H1 (cell line): ENCODE data around the gene DGCR6L. TPM values are rescaled to one million over a fixed set of nuclear protein-coding genes. Genes with fewer than 3 reads are reported as not detected.

ENCODE experiments used
- CTCF ChIA-PET: fragments of 300-600 bp; sonication (Branson Sonifier 250); formaldehyde crosslinking; loops from one replicate; lab custom pipeline; 2021; ENCODE audit not compliant: partially characterized antibody; lab: Charles Lee
- POLR2A ChIA-PET: fragments of 300-600 bp; sonication (Branson Sonifier 250); formaldehyde crosslinking; loops from one replicate; lab custom pipeline; 2021; ENCODE audit warnings: inconsistent platforms; ENCODE audit not compliant: partially characterized antibody; lab: Charles Lee
- DNase-seq, 2 experiments: peaks; one replicate each; pipeline versions ENCODE4 v3.0.0 to v3.0.0-alpha.2; 2010 to 2022; ENCODE audit warnings: low spot score in 2 of 2, low read depth in 1 of 2, mixed read lengths in 1 of 2
- FAIRE-seq: peaks from 2 replicates; lab custom pipeline; 2011; peaks lifted over from hg19 to GRCh38; lab: Jason Lieb, UNC
- H2AFZ ChIP-seq: 2 replicates; pipeline ENCODE4 v1.8.1; 2012; ENCODE audit warnings: low read length, inconsistent platforms
- H2AK5ac ChIP-seq: 2 replicates; pipeline ENCODE4 v1.6.1; 2013; ENCODE audit warnings: low read depth, low read length
- H2BK120ac ChIP-seq: replicated peaks from 2 replicates; pipeline ENCODE3; 2013; ENCODE audit warnings: low read depth, low read length, inconsistent platforms
- H2BK12ac ChIP-seq: 2 replicates; pipeline ENCODE4 v1.6.1; 2013; ENCODE audit warnings: low read depth, low read length
- H2BK15ac ChIP-seq: 2 replicates; pipeline ENCODE4 v1.6.1; 2013; ENCODE audit warnings: low read length
- H2BK20ac ChIP-seq: 2 replicates; pipeline ENCODE4 v1.6.1; 2013; ENCODE audit warnings: low read length
- H2BK5ac ChIP-seq: 2 replicates; pipeline ENCODE4 v1.6.1; 2013; ENCODE audit warnings: low read depth, low read length
- H3K14ac ChIP-seq: 2 replicates; pipeline ENCODE4 v1.6.1; 2013; ENCODE audit warnings: inconsistent platforms; ENCODE audit not compliant: insufficient read length
- H3K18ac ChIP-seq: 2 replicates; pipeline ENCODE4 v1.6.1; 2013; ENCODE audit warnings: low read length; ENCODE audit errors: extremely low read depth
- H3K23ac ChIP-seq: 2 replicates; pipeline ENCODE4 v1.6.1; 2013; ENCODE audit warnings: inconsistent platforms; ENCODE audit not compliant: insufficient read length
- H3K23me2 ChIP-seq: 2 replicates; pipeline ENCODE4 v1.6.1; 2013; ENCODE audit warnings: low read depth, low read length
- H3K27ac ChIP-seq: 2 replicates; pipeline ENCODE4 v1.6.1; 2011; ENCODE audit warnings: low read depth, low read length, inconsistent platforms
- H3K27me3 ChIP-seq, 4 experiments: replicated peaks in 1 of 4; 1 replicate in 1 of 4; 2 replicates in 3 of 4; pipeline versions ENCODE4 v1.6.1 to v1.8.1; 2011 to 2013; ENCODE audit warnings: low read length in 3 of 4, mild to moderate bottlenecking in 3 of 4, inconsistent platforms in 2 of 4, mixed read lengths in 2 of 4, moderate library complexity in 1 of 4; ENCODE audit not compliant: control insufficient read depth in 3 of 4, insufficient read depth in 3 of 4; ENCODE audit errors: extremely low read depth in 1 of 4
- H3K36me3 ChIP-seq, 4 experiments: 2 replicates each; pipeline versions ENCODE4 v1.6.1 to v1.8.1; 2011 to 2013; ENCODE audit warnings: mild to moderate bottlenecking in 4 of 4, low read length in 3 of 4, moderate library complexity in 2 of 4, control low read depth in 1 of 4, inconsistent platforms in 1 of 4; ENCODE audit not compliant: insufficient read depth in 4 of 4, control insufficient read depth in 2 of 4
- H3K4ac ChIP-seq: replicated peaks from 2 replicates; pipeline ENCODE3; 2013; ENCODE audit warnings: low read length, low read depth, mixed read lengths, inconsistent platforms; ENCODE audit not compliant: insufficient read length
- H3K4me1 ChIP-seq, 4 experiments: replicated peaks in 1 of 4; 1 replicate in 1 of 4; 2 replicates in 3 of 4; pipeline versions ENCODE4 v1.6.1 to v1.8.1; 2011 to 2013; ENCODE audit warnings: low read length in 3 of 4, inconsistent platforms in 2 of 4, mixed read lengths in 1 of 4; ENCODE audit not compliant: insufficient read depth in 4 of 4, control insufficient read depth in 3 of 4
- H3K4me2 ChIP-seq, 2 experiments: 2 replicates each; pipeline versions ENCODE4 v1.6.1 to v1.8.1; 2011 to 2013; ENCODE audit warnings: low read depth in 2 of 2, low read length in 2 of 2, control low read depth in 1 of 2, inconsistent platforms in 1 of 2, mild to moderate bottlenecking in 1 of 2; ENCODE audit not compliant: insufficient read depth in 1 of 2
- H3K4me3 ChIP-seq, 4 experiments: fragments of 200-600, 300-600 bp in 1 of 4; sonication (generic), shearing (Covaris generic), sonication (Bioruptor Twin) in 1 of 4; 2 replicates each; pipeline versions ENCODE4 v1.5.1 to v1.8.1; 2011 to 2016; ENCODE audit warnings: low read length in 4 of 4, low read depth in 3 of 4, control low read depth in 2 of 4, inconsistent platforms in 2 of 4, mild to moderate bottlenecking in 2 of 4, mixed read lengths in 1 of 4, moderate library complexity in 1 of 4; ENCODE audit not compliant: insufficient read depth in 2 of 4; ENCODE audit errors: extremely low read depth in 1 of 4
- H3K56ac ChIP-seq: replicated peaks from 2 replicates; pipeline ENCODE3; 2013; ENCODE audit warnings: low read depth, mild to moderate bottlenecking, mixed read lengths, low read length, inconsistent platforms; ENCODE audit not compliant: insufficient read length
- H3K79me1 ChIP-seq: 2 replicates; pipeline ENCODE4 v1.6.1; 2013; ENCODE audit warnings: low read depth, low read length, control low read depth
- H3K79me2 ChIP-seq, 2 experiments: 2 replicates each; pipeline versions ENCODE4 v1.6.1 to v1.8.1; 2012 to 2013; ENCODE audit warnings: low read length in 2 of 2, mild to moderate bottlenecking in 2 of 2, inconsistent platforms in 1 of 2; ENCODE audit not compliant: insufficient read depth in 2 of 2, control insufficient read depth in 1 of 2
- H3K9ac ChIP-seq, 4 experiments: replicated peaks in 1 of 4; 1 replicate in 1 of 4; 2 replicates in 3 of 4; pipeline versions ENCODE4 v1.6.1 to v1.8.1; 2011 to 2013; ENCODE audit warnings: low read depth in 3 of 4, low read length in 3 of 4, control low read depth in 2 of 4, mild to moderate bottlenecking in 2 of 4, moderate library complexity in 2 of 4, inconsistent platforms in 1 of 4; ENCODE audit errors: extremely low read depth in 1 of 4
- H3K9me3 ChIP-seq, 2 experiments: 2 replicates each; pipeline versions ENCODE4 v1.6.1 to v1.8.1; 2012 to 2013; ENCODE audit warnings: mild to moderate bottlenecking in 2 of 2, moderate library complexity in 2 of 2, control low read depth in 1 of 2, inconsistent platforms in 1 of 2, low read depth in 1 of 2, low read length in 1 of 2, mixed read lengths in 1 of 2; ENCODE audit not compliant: insufficient read depth in 2 of 2
- H4K20me1 ChIP-seq, 2 experiments: replicated peaks in 1 of 2; 2 replicates each; pipeline versions ENCODE3 to v1.8.1; 2011 to 2013; ENCODE audit warnings: inconsistent platforms in 2 of 2, low read length in 2 of 2, mild to moderate bottlenecking in 1 of 2; ENCODE audit not compliant: insufficient read depth in 2 of 2, control insufficient read depth in 1 of 2
- H4K5ac ChIP-seq: 2 replicates; pipeline ENCODE4 v1.6.1; 2013; ENCODE audit warnings: low read length, low read depth, mixed read lengths, inconsistent platforms; ENCODE audit not compliant: insufficient read length
- H4K8ac ChIP-seq: 2 replicates; pipeline ENCODE4 v1.8.0; 2013; ENCODE audit warnings: mild to moderate bottlenecking, moderate library complexity, low read length, inconsistent platforms; ENCODE audit not compliant: insufficient read depth; ENCODE audit errors: extremely low read depth
- H4K91ac ChIP-seq: replicated peaks from 2 replicates; pipeline ENCODE3; 2013; ENCODE audit warnings: low read length, mixed read lengths, inconsistent platforms; ENCODE audit not compliant: insufficient read length
- CEBPB ChIP-seq: IDR thresholded peaks from 2 replicates; pipeline ENCODE4 v1.6.1; 2012; ENCODE audit warnings: low read depth, low read length
- EGR1 ChIP-seq: IDR thresholded peaks from 2 replicates; pipeline ENCODE4 v1.6.1; 2011; ENCODE audit warnings: low read depth, low read length, borderline replicate concordance
- FOSL1 ChIP-seq: IDR thresholded peaks from 2 replicates; pipeline ENCODE4 v1.6.1; 2011; ENCODE audit warnings: mild to moderate bottlenecking, low read depth, low read length, moderate library complexity; ENCODE audit not compliant: insufficient read depth
- PHF8 ChIP-seq: fragments of 200-600 bp; sonication (generic); conservative IDR thresholded peaks from 2 replicates; pipeline ENCODE4 v1.7.1; 2012; ENCODE audit warnings: low read depth, mild to moderate bottlenecking, inconsistent platforms, low read length, moderate library complexity
- POLR2AphosphoS5 ChIP-seq: IDR thresholded peaks from 2 replicates; pipeline ENCODE4 v1.6.1; 2011; ENCODE audit warnings: low read depth, low read length
- SIRT6 ChIP-seq: IDR thresholded peaks from one replicate; pipeline ENCODE4 v1.7.1; 2012; ENCODE audit warnings: low read length, inconsistent platforms
- SP1 ChIP-seq: IDR thresholded peaks from 2 replicates; pipeline ENCODE4 v1.6.1; 2011; ENCODE audit warnings: low read depth, low read length
- SP4 ChIP-seq: IDR thresholded peaks from 2 replicates; pipeline ENCODE4 v1.6.1; 2012; ENCODE audit warnings: low read length, inconsistent platforms
- SUZ12 ChIP-seq: fragments of 200-600 bp; sonication (generic); IDR thresholded peaks from 2 replicates; pipeline ENCODE4 v1.6.1; 2012; ENCODE audit warnings: mild to moderate bottlenecking, inconsistent platforms, low read length, moderate library complexity, mixed read lengths
- WGBS, 2 experiments: shearing (Covaris generic) in 1 of 2; methylation state at CpG; one replicate each; pipeline versions ENCODE4 v1.1.6 to v1.1.7; 2013 to 2015; ENCODE audit warnings: low lambda C conversion rate in 2 of 2, mixed read lengths in 2 of 2, inconsistent platforms in 1 of 2, low coverage in 1 of 2, missing lambda C conversion rate in 1 of 2; ENCODE audit not compliant: insufficient replicate concordance in 2 of 2, insufficient coverage in 1 of 2, insufficient read length in 1 of 2; ENCODE audit errors: extremely low coverage in 1 of 2, missing lambda C conversion rate in 1 of 2; 5-methylcytosine and 5-hydroxymethylcytosine counted together
- polyA plus RNA-seq, 7 experiments: library from polyadenylated mRNA; depleted of rRNA in 3 of 7; stranded (reverse) in 5 of 7; unstranded in 2 of 7; fragments of >200 nt in 5 of 7; fragments of 200-250 nt in 2 of 7; gene quantifications; 1 replicate in 5 of 7; 2 replicates in 1 of 7; 4 replicates in 1 of 7; pipeline versions ENCODE4 v1.2.1 to v1.2.3, GENCODE V29; 2011 to 2013; ENCODE audit warnings: missing spikeins in 2 of 7, mixed read lengths in 2 of 7
- total RNA-seq: library from RNA; stranded (reverse); fragmentation: NEBNext Ultra II Directional; extraction: Animal tissue kit (Norgen Biotek cat#: 25700); gene quantifications from 2 replicates; pipeline ENCODE4 v1.2.1, GENCODE V29; 2021

Gene DGCR6L
- total and polyA plus RNA-seq, 2 of the 8 experiments (the other 6 are each of a cell fraction or from before 2014, with no cell fraction given), result 43.6 to 72.6 TPM

- ChIA-PET CTCF (interaction anchor here (0.7 to 11.5 kb wide), 22 partner anchors 11 to 134 kb away, joined by 3 to 98 read pairs (median 4); partner anchors contain the start of gene DGCR6L), POLR2A (interaction anchor here (0.8 to 1.5 kb wide), 2 partner anchors 8 to 153 kb away, joined by 3 to 6 read pairs; no protein-coding TSS in a partner anchor)
- no peak overlapping the region for H3K23ac ChIP-seq
- DNase-seq, result no peak
- no peak overlapping the region for H3K9ac ChIP-seq
- H3K79me2 ChIP-seq, result no peaks in the 10 kb centered on the region
- WGBS, 2 experiments, result 86% methylated on average over 5 of the region's 5 CpGs; no CpG with 5 or more reads in 1 of the 2 experiments
- no peak overlapping the region for H3K18ac ChIP-seq
- H2BK12ac ChIP-seq, result no peak overlapping the region
- H2AFZ ChIP-seq, result no peak overlapping the region
- H3K4ac ChIP-seq, result no peak overlapping the region
- no peak overlapping the region for H2BK5ac ChIP-seq
- no peak overlapping the region for H3K56ac ChIP-seq
- no peak overlapping the region for H2BK15ac ChIP-seq
- H4K20me1 ChIP-seq, result no peaks in the 10 kb centered on the region
- H3K27me3 ChIP-seq, result no peaks in the 10 kb centered on the region
- no peak overlapping the region for H2AK5ac ChIP-seq
- no peak overlapping the region for H3K14ac ChIP-seq
- H3K27ac ChIP-seq, result no peak overlapping the region
- no peaks in the 10 kb centered on the region for H3K36me3 ChIP-seq
- no peaks in the 10 kb centered on the region for H3K23me2 ChIP-seq
- no peak overlapping the region for H4K91ac ChIP-seq
- H3K4me1 ChIP-seq, result no peaks in the 10 kb centered on the region
- no peak overlapping the region for H2BK120ac ChIP-seq
- no peak overlapping the region for H2BK20ac ChIP-seq
- H4K8ac ChIP-seq, result peak overlapping the region; percentile 25; the same call in 1 of the 2 replicates
- H3K9me3 ChIP-seq, result no peaks in the 10 kb centered on the region
- no peak overlapping the region for H4K5ac ChIP-seq
- no peak overlapping the region for H3K4me3 ChIP-seq
- no peaks in the 10 kb centered on the region for H3K79me1 ChIP-seq
- no peak overlapping the region for H3K4me2 ChIP-seq
- FAIRE-seq, result no peak
- TF ChIP-seq SP1, result no peak
- TF ChIP-seq POLR2AphosphoS5, result no peak
- TF ChIP-seq EGR1, result no peak
- no peak for TF ChIP-seq PHF8
- no peak for TF ChIP-seq FOSL1
- TF ChIP-seq SUZ12, result no peak
- TF ChIP-seq CEBPB, result no peak
- TF ChIP-seq SP4, result no peak
- TF ChIP-seq SIRT6, result no peak
These were observed 36.2 kb downstream of the DGCR6L start for GRCh38 chr22:20283674-20284066.
